Measurements from ENCODE around the gene CD320. TPM values are rescaled to one million over a fixed set of nuclear protein-coding genes. Genes with fewer than 3 reads are reported as not detected.

CD320 gene
- total and polyA plus RNA-seq, 12 donors = 20.3 to 81.2 (median 28.6) TPM

DNA sequence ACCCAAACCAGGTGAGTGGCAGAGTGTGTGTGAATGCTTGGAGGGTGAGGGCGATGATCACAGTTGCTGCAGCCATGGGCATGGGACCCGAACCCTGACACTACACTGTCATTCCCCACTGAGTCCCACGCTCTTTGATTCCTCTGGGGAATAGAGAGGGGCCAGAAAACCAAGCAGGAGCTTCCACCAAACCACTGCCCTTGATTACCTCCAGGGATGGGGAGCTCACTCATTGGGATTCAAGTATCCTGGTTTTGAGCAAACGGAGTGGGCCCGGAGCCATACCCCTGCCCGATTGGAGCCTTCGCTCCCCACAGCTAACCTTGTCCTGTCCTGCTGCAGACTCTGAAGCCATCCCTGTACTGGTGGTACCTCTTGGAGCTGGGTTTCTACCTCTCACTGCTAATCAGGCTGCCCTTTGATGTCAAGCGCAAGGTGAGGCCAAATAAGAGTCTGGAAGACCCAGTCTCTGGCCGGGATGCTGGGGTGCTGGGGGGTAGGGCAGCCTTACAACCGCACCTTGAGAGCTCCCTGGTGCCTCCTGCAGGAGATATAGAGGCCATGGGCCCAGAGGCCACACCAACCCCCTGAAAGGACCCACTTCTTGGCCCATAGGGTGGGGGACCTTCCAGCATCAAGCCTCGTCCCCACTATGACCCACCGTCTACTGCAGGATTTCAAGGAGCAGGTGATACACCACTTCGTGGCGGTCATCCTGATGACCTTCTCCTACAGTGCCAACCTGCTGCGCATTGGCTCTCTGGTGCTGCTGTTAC is 51.7 kb downstream of the CD320 start:
- DNase-seq (no peak), ATAC-seq (no peak)
- H3K4me3 ChIP-seq = no peak overlapping the region
- TF ChIP-seq, protein P1, sequence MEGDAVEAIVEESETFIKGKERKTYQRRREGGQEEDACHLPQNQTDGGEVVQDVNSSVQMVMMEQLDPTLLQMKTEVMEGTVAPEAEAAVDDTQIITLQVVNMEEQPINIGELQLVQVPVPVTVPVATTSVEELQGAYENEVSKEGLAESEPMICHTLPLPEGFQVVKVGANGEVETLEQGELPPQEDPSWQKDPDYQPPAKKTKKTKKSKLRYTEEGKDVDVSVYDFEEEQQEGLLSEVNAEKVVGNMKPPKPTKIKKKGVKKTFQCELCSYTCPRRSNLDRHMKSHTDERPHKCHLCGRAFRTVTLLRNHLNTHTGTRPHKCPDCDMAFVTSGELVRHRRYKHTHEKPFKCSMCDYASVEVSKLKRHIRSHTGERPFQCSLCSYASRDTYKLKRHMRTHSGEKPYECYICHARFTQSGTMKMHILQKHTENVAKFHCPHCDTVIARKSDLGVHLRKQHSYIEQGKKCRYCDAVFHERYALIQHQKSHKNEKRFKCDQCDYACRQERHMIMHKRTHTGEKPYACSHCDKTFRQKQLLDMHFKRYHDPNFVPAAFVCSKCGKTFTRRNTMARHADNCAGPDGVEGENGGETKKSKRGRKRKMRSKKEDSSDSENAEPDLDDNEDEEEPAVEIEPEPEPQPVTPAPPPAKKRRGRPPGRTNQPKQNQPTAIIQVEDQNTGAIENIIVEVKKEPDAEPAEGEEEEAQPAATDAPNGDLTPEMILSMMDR (IDR thresholded peaks at IDR 0.05) = no peak
- no peak overlapping the region for H3K27ac ChIP-seq
- intact Hi-C loops (cut with DNase I) = loop anchor here in 5 of 10 donors (10.0 kb wide), 3 partner anchors 252 to 312 kb away; partner anchors contain the start of genes TIMM44 (in 3 of the 5) and ELAVL1 (in 1 of the 5)
- peaks cover 0 to 55% (median 17%) of the 10 kb centered on the region in 9 donors for H3K36me3 ChIP-seq
- H3K27me3 ChIP-seq = no peaks in the 10 kb centered on the region
- peaks cover 0 to 23% (median 0%) of the 10 kb centered on the region in 9 donors for H3K4me1 ChIP-seq
- WGBS, 2 donors = 95 to 97% methylated on average over 15 of the region's 15 CpGs
- H3K9me3 ChIP-seq = no peaks in the 10 kb centered on the region

DNA sequence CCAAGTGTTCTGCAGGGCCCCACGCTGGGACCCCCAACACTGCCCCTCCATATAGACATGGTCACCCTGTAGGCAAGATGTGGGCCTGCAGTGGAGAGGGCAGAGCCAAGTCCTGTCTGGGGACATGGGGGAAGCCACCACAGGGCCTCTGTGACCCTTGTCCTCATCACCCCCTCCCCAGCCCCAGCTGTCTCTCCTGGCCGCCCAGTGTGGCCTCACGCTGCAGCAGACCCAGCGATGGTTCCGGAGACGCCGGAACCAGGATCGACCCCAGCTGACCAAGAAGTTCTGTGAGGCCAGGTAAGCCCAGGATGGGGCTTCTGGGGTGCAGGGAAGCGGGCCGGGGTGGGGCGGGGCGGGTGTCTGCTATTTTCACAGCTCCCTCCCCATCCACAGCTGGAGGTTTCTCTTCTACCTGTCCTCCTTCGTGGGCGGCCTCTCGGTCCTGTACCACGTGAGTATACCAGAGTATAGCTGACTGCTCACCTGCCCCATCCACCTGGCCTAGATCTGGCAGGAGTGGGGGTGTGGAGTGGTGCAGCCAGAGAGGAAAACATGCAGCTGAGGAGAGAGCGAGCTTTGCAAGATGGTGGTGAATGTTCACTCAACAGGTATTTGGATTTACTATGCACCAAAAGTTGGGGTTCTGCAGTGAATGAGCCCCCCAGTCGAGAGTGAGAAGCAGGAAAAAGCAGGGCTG is 52.6 kb downstream of the CD320 start:
- Histone ChIP-seq H3K4me3 (no peak overlapping the region), H3K27me3 (no peaks in the 10 kb centered on the region), H3K27ac (no peak overlapping the region), H3K9me3 (no peaks in the 10 kb centered on the region), H3K36me3 (peaks cover 0 to 55% (median 17%) of the 10 kb centered on the region in 9 donors), H3K4me1 (peaks cover 0 to 26% (median 2%) of the 10 kb centered on the region in 9 donors)
- DNase-seq (no peak), ATAC-seq (no peak)
- intact Hi-C loops (cut with DNase I) = loop anchor here in 5 of 10 donors (10.0 kb wide), 3 partner anchors 251 to 311 kb away; partner anchors contain the start of genes TIMM44 (in 3 of the 5) and ELAVL1 (in 1 of the 5)
- TF ChIP-seq, protein P1 (IDR thresholded peaks at IDR 0.05) = no peak
- 85 to 94% methylated on average over 17 to 18 of the region's 18 CpGs for WGBS, 2 donors

DNA sequence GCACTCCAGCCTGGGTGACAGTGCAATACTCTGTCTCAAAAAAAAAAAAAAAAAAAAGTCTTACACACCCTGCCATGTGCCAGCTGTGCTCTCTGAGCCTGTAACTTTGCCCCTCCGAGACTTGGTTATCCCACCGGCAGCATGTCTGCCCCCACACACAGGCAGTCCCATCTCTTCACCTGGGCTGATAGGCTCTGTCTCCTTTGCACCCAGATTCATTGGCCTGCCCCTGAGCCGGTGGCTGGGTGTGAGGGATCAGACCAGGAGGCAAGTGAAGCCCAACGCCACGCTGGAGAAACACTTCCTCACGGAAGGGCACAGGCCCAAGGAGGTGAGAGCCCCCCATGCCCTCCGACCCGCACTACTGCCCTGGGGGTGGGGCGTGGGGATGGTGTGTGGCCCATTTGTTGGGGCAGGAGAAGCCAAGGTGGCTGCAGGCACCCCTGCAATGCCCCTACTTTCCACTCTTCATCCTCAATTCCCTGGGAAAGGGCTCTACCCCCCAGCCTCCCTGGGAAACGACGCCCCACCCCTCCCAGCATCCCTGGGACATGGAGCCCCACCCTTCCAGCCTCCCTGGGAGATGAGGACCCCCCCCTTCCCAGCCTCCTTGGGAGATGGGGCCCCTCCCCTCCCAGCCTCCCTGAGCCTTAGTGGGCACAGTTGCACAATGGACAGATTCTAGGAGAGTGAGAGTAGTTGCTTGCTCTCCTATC is 53.7 kb downstream of the CD320 start:
- peaks cover 0 to 28% (median 4%) of the 10 kb centered on the region in 9 donors for H3K4me1 ChIP-seq
- intact Hi-C loops (cut with DNase I) = loop anchor here in 8 of 10 donors (5.0 to 10.0 kb wide), 7 partner anchors 47 to 332 kb away; partner anchors contain the start of genes TIMM44 (in 5 of the 8), CERS4 (in 1 of the 8), ELAVL1 (in 1 of the 8) and SNAPC2 (in 1 of the 8)
- WGBS, 2 donors = 85 to 86% methylated on average over 11 of the region's 11 CpGs
- no peak overlapping the region for H3K4me3 ChIP-seq
- DNase-seq = no peak
- no peaks in the 10 kb centered on the region for H3K27me3 ChIP-seq
- no peak for ATAC-seq
- TF ChIP-seq, protein P1 (IDR thresholded peaks at IDR 0.05) = no peak
- H3K36me3 ChIP-seq = peaks cover 0 to 46% (median 17%) of the 10 kb centered on the region in 9 donors
- H3K9me3 ChIP-seq = no peaks in the 10 kb centered on the region
- H3K27ac ChIP-seq = no peak overlapping the region

All from heart right ventricle (tissue), 16 donors.